K562 (cell line): ENCODE data around the gene RNFT1. TPM values are rescaled to one million over a fixed set of nuclear protein-coding genes. Genes with fewer than 3 reads are reported as not detected.
"Not testable (repeated sequence)": the region's sequence is repeated elsewhere in the genome, so short reads cannot be mapped to it uniquely, and the experiment has no call there.

Source experiments
- ATAC-seq: fragments of 200-7000 bp; cut with Tn5 transposase; 3 replicates; pipeline ENCODE4 v1.9.1; 2020; ENCODE audit warnings: moderate library complexity
- BruUV-seq: library from RNA; stranded (reverse); fragments of 400-500 nt; replicated peaks from 2 replicates; lab custom pipeline; 2021; lab: Mats Ljungman, UMichigan
- CTCF ChIA-PET: fragments of 300-600 bp; formaldehyde crosslinking; extraction: SDS; loops from one replicate; lab custom pipeline; 2021; ENCODE audit warnings: low intra/inter-chr PET ratio; lab: Yijun Ruan, JAX
- POLR2A ChIA-PET: fragments of 300-600, 350-650 bp; sonication (Branson Sonifier 250); formaldehyde crosslinking; extraction: SDS; loops from one replicate; lab custom pipeline; 2021; ENCODE audit warnings: antibody characterized with exemption, inconsistent platforms; lab: Yijun Ruan, JAX
- DNase-seq, 4 experiments: peaks; one replicate each; pipeline versions ENCODE4 v3.0.0 to v3.0.0-alpha.2; 2011 to 2018; ENCODE audit warnings: low spot score in 3 of 4, mixed read lengths in 3 of 4; ENCODE audit errors: extremely low read depth in 1 of 4
- FAIRE-seq: peaks from 2 replicates; lab custom pipeline; 2011; peaks lifted over from hg19 to GRCh38; lab: Jason Lieb, UNC
- H2AFZ ChIP-seq: 2 replicates; pipeline ENCODE4 v1.6.0; 2011; ENCODE audit warnings: low read depth, low read length, control low read depth, inconsistent platforms
- H3K27ac ChIP-seq: fragments of 200-600 bp; 3 replicates; pipeline ENCODE4 v1.8.0; 2011; ENCODE audit warnings: low read depth, mild to moderate bottlenecking, control low read depth, inconsistent platforms, low read length, moderate library complexity, mixed read lengths; ENCODE audit errors: extremely low read depth
- H3K27me3 ChIP-seq, 2 experiments: fragments of 300-600 bp in 1 of 2; 2 replicates in 1 of 2; 3 replicates in 1 of 2; pipeline versions ENCODE4 v1.6.0 to v1.8.0; 2011; ENCODE audit warnings: inconsistent platforms in 2 of 2, low read length in 2 of 2, mild to moderate bottlenecking in 1 of 2, mixed read lengths in 1 of 2, moderate library complexity in 1 of 2; ENCODE audit not compliant: control insufficient read depth in 2 of 2, insufficient read depth in 2 of 2
- H3K36me3 ChIP-seq: fragments of 300-600 bp; 3 replicates; pipeline ENCODE4 v1.8.0; 2011; ENCODE audit warnings: mild to moderate bottlenecking, low read length, inconsistent platforms; ENCODE audit not compliant: control insufficient read depth, insufficient read depth
- H3K4me1 ChIP-seq, 2 experiments: fragments of 200-600 bp in 1 of 2; replicated peaks in 1 of 2; 2 replicates in 1 of 2; 3 replicates in 1 of 2; pipeline versions ENCODE4 v1.5.1 to v1.8.0; 2011; ENCODE audit warnings: inconsistent platforms in 2 of 2, low read length in 2 of 2, mild to moderate bottlenecking in 1 of 2, mixed read lengths in 1 of 2, moderate library complexity in 1 of 2; ENCODE audit not compliant: control insufficient read depth in 2 of 2, insufficient read depth in 2 of 2
- H3K4me2 ChIP-seq: 2 replicates; pipeline ENCODE4 v1.6.1; 2011; ENCODE audit warnings: low read length, control low read depth, inconsistent platforms, mixed read lengths; ENCODE audit not compliant: insufficient read depth
- H3K4me3 ChIP-seq: fragments of 200-600 bp; sonication (generic), shearing (Covaris generic); 2 replicates; pipeline ENCODE4 v1.5.1; 2016; ENCODE audit warnings: control low read depth, inconsistent platforms
- H3K79me2 ChIP-seq: fragments of 200-600 bp; 3 replicates; pipeline ENCODE4 v1.8.0; 2011; ENCODE audit warnings: low read length, inconsistent platforms; ENCODE audit not compliant: control insufficient read depth, insufficient read depth
- H3K9ac ChIP-seq, 2 experiments: 2 replicates each; pipeline versions ENCODE4 v1.6.0 to v1.6.1; 2011; ENCODE audit warnings: low read depth in 2 of 2, low read length in 2 of 2, control low read depth in 1 of 2, inconsistent platforms in 1 of 2, mild to moderate bottlenecking in 1 of 2, mixed read lengths in 1 of 2; ENCODE audit not compliant: insufficient read depth in 1 of 2
- H3K9me1 ChIP-seq: one replicate; pipeline ENCODE4 v1.6.0; 2011; ENCODE audit warnings: inconsistent platforms, mild to moderate bottlenecking, low read length, moderate library complexity; ENCODE audit not compliant: control insufficient read depth, insufficient read depth
- H3K9me3 ChIP-seq: replicated peaks from 2 replicates; pipeline ENCODE4 v1.5.1; 2011; ENCODE audit warnings: low read depth, low read length, inconsistent platforms; ENCODE audit not compliant: control insufficient read depth, insufficient read depth
- H4K20me1 ChIP-seq: replicated peaks from 2 replicates; pipeline ENCODE4 v1.6.1; 2011; ENCODE audit warnings: low read length, inconsistent platforms, mixed read lengths; ENCODE audit not compliant: control insufficient read depth, insufficient read depth
- WGBS: fragments of 100-300 bp; shearing (Covaris generic); methylation state at CpG from one replicate; pipeline ENCODE4 v1.1.6; 2016; ENCODE audit warnings: low coverage, mixed read lengths; ENCODE audit not compliant: insufficient coverage; ENCODE audit errors: missing lambda C conversion rate; 5-methylcytosine and 5-hydroxymethylcytosine counted together
- in situ Hi-C: fragments of 300-500 bp; cut with MboI; formaldehyde crosslinking; loops from 4 replicates; pipeline ENCODE4 v1.15.0; 2018; ENCODE audit warnings: inconsistent platforms, mixed read lengths
- intact Hi-C: fragments of 100-400 bp; cut with micrococcal nuclease; formaldehyde crosslinking; loops from 2 replicates; pipeline ENCODE4 v1.14.2; 2022
- polyA plus RNA-seq, 8 experiments: library from polyadenylated mRNA; depleted of rRNA in 4 of 8; stranded (reverse) in 5 of 8; unstranded in 3 of 8; fragments of >200 nt; fragmentation: Nextera tagmentation in 2 of 8; fragmentation: Illumina TruSeq in 1 of 8; extraction: Ambion mirVana in 2 of 8; extraction: Trizol in 1 of 8; gene quantifications; 2 replicates each; pipeline versions ENCODE4 v1.2.1 to v1.2.3, GENCODE V29; 2011 to 2014; ENCODE audit warnings: inconsistent platforms in 1 of 8, missing spikeins in 1 of 8
- total RNA-seq, 7 experiments: library from RNA; depleted of rRNA in 6 of 7; stranded (reverse); fragments of >200 nt in 6 of 7; fragmentation: Illumina TruSeq in 2 of 7; extraction: Trizol in 2 of 7; gene quantifications; 2 replicates each; pipeline versions ENCODE4 v1.2.1 to v1.2.3, GENCODE V29; 2011 to 2021; ENCODE audit warnings: low replicate concordance in 1 of 7
- TF ChIP-seq, protein P1 (sequence below), 3 experiments: fragments of 200-800 bp in 1 of 3; fragments of 250-450 bp in 1 of 3; fragments of 450-650 bp in 1 of 3; sonication (Bioruptor Pico) in 1 of 3; sonication (Bioruptor generic) in 1 of 3; formaldehyde crosslinking in 1 of 3; IDR thresholded peaks; 2 replicates each; pipeline versions ENCODE4 v1.6.1 to v1.8.0; 2016 to 2022; ENCODE audit warnings: mild to moderate bottlenecking in 2 of 3, missing genetic modification characterization in 2 of 3, missing compliant biosample characterization in 1 of 3, moderate library complexity in 1 of 3

The RNFT1 gene
- total and polyA plus RNA-seq, 9 of the 15 experiments (the other 6 are each of a cell fraction or from before 2014, with no cell fraction given), result 15.8 to 61.3 (median 23.5) TPM

- BruUV-seq, H2AFZ ChIP-seq, ATAC-seq, H3K9me3 ChIP-seq, CTCF ChIA-PET, H4K20me1 ChIP-seq, H3K27ac ChIP-seq, FAIRE-seq, H3K4me1 ChIP-seq, H3K4me3 ChIP-seq, H3K4me2 ChIP-seq, H3K27me3 ChIP-seq, DNase-seq, POLR2A ChIA-PET, H3K9ac ChIP-seq, intact Hi-C loops, H3K9me1 ChIP-seq: not testable (repeated sequence)
- WGBS, result 87% methylated on average over 6 of the region's 8 CpGs
- in situ Hi-C loops, result loop anchor here (5.0 kb wide), 1 partner anchor 78 kb away; no protein-coding TSS in a partner anchor
- Histone ChIP-seq H3K36me3 (peaks cover 30% of the 10 kb centered on the region; the same call in 1 of the 3 replicates), H3K79me2 (peaks cover 12% of the 10 kb centered on the region; the same call in 2 of the 3 replicates)
- TF ChIP-seq, protein P1, sequence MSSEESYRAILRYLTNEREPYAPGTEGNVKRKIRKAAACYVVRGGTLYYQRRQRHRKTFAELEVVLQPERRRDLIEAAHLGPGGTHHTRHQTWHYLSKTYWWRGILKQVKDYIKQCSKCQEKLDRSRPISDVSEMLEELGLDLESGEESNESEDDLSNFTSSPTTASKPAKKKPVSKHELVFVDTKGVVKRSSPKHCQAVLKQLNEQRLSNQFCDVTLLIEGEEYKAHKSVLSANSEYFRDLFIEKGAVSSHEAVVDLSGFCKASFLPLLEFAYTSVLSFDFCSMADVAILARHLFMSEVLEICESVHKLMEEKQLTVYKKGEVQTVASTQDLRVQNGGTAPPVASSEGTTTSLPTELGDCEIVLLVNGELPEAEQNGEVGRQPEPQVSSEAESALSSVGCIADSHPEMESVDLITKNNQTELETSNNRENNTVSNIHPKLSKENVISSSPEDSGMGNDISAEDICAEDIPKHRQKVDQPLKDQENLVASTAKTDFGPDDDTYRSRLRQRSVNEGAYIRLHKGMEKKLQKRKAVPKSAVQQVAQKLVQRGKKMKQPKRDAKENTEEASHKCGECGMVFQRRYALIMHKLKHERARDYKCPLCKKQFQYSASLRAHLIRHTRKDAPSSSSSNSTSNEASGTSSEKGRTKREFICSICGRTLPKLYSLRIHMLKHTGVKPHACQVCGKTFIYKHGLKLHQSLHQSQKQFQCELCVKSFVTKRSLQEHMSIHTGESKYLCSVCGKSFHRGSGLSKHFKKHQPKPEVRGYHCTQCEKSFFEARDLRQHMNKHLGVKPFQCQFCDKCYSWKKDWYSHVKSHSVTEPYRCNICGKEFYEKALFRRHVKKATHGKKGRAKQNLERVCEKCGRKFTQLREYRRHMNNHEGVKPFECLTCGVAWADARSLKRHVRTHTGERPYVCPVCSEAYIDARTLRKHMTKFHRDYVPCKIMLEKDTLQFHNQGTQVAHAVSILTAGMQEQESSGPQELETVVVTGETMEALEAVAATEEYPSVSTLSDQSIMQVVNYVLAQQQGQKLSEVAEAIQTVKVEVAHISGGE (CRISPR knock-in tag; IDR thresholded peaks at IDR 0.05), result peak in 1 of 3 experiments; percentile 79; a peak in 2 of 6 replicates
These were observed 5.0 kb downstream of the RNFT1 start for GRCh38 chr17:59959574-59959973.
